H1 (cell line): ENCODE data around the gene FARP2. TPM values are rescaled to one million over a fixed set of nuclear protein-coding genes. Genes with fewer than 3 reads are reported as not detected.

ENCODE experiments used
- CTCF ChIA-PET: fragments of 300-600 bp; sonication (Branson Sonifier 250); formaldehyde crosslinking; loops from one replicate; lab custom pipeline; 2021; ENCODE audit not compliant: partially characterized antibody; lab: Charles Lee
- POLR2A ChIA-PET: fragments of 300-600 bp; sonication (Branson Sonifier 250); formaldehyde crosslinking; loops from one replicate; lab custom pipeline; 2021; ENCODE audit warnings: inconsistent platforms; ENCODE audit not compliant: partially characterized antibody; lab: Charles Lee
- DNase-seq, 2 experiments: peaks; one replicate each; pipeline versions ENCODE4 v3.0.0 to v3.0.0-alpha.2; 2010 to 2022; ENCODE audit warnings: low spot score in 2 of 2, low read depth in 1 of 2, mixed read lengths in 1 of 2
- FAIRE-seq: peaks from 2 replicates; lab custom pipeline; 2011; peaks lifted over from hg19 to GRCh38; lab: Jason Lieb, UNC
- H2AFZ ChIP-seq: 2 replicates; pipeline ENCODE4 v1.8.1; 2012; ENCODE audit warnings: low read length, inconsistent platforms
- H2AK5ac ChIP-seq: 2 replicates; pipeline ENCODE4 v1.6.1; 2013; ENCODE audit warnings: low read depth, low read length
- H2BK120ac ChIP-seq: replicated peaks from 2 replicates; pipeline ENCODE3; 2013; ENCODE audit warnings: low read depth, low read length, inconsistent platforms
- H2BK12ac ChIP-seq: 2 replicates; pipeline ENCODE4 v1.6.1; 2013; ENCODE audit warnings: low read depth, low read length
- H2BK15ac ChIP-seq: 2 replicates; pipeline ENCODE4 v1.6.1; 2013; ENCODE audit warnings: low read length
- H2BK20ac ChIP-seq: 2 replicates; pipeline ENCODE4 v1.6.1; 2013; ENCODE audit warnings: low read length
- H2BK5ac ChIP-seq: 2 replicates; pipeline ENCODE4 v1.6.1; 2013; ENCODE audit warnings: low read depth, low read length
- H3K14ac ChIP-seq: 2 replicates; pipeline ENCODE4 v1.6.1; 2013; ENCODE audit warnings: inconsistent platforms; ENCODE audit not compliant: insufficient read length
- H3K18ac ChIP-seq: 2 replicates; pipeline ENCODE4 v1.6.1; 2013; ENCODE audit warnings: low read length; ENCODE audit errors: extremely low read depth
- H3K23ac ChIP-seq: 2 replicates; pipeline ENCODE4 v1.6.1; 2013; ENCODE audit warnings: inconsistent platforms; ENCODE audit not compliant: insufficient read length
- H3K23me2 ChIP-seq: 2 replicates; pipeline ENCODE4 v1.6.1; 2013; ENCODE audit warnings: low read depth, low read length
- H3K27ac ChIP-seq: 2 replicates; pipeline ENCODE4 v1.6.1; 2011; ENCODE audit warnings: low read depth, low read length, inconsistent platforms
- H3K27me3 ChIP-seq, 4 experiments: replicated peaks in 1 of 4; 1 replicate in 1 of 4; 2 replicates in 3 of 4; pipeline versions ENCODE4 v1.6.1 to v1.8.1; 2011 to 2013; ENCODE audit warnings: low read length in 3 of 4, mild to moderate bottlenecking in 3 of 4, inconsistent platforms in 2 of 4, mixed read lengths in 2 of 4, moderate library complexity in 1 of 4; ENCODE audit not compliant: control insufficient read depth in 3 of 4, insufficient read depth in 3 of 4; ENCODE audit errors: extremely low read depth in 1 of 4
- H3K36me3 ChIP-seq, 4 experiments: 2 replicates each; pipeline versions ENCODE4 v1.6.1 to v1.8.1; 2011 to 2013; ENCODE audit warnings: mild to moderate bottlenecking in 4 of 4, low read length in 3 of 4, moderate library complexity in 2 of 4, control low read depth in 1 of 4, inconsistent platforms in 1 of 4; ENCODE audit not compliant: insufficient read depth in 4 of 4, control insufficient read depth in 2 of 4
- H3K4ac ChIP-seq: replicated peaks from 2 replicates; pipeline ENCODE3; 2013; ENCODE audit warnings: low read length, low read depth, mixed read lengths, inconsistent platforms; ENCODE audit not compliant: insufficient read length
- H3K4me1 ChIP-seq, 4 experiments: replicated peaks in 1 of 4; 1 replicate in 1 of 4; 2 replicates in 3 of 4; pipeline versions ENCODE4 v1.6.1 to v1.8.1; 2011 to 2013; ENCODE audit warnings: low read length in 3 of 4, inconsistent platforms in 2 of 4, mixed read lengths in 1 of 4; ENCODE audit not compliant: insufficient read depth in 4 of 4, control insufficient read depth in 3 of 4
- H3K4me2 ChIP-seq, 2 experiments: 2 replicates each; pipeline versions ENCODE4 v1.6.1 to v1.8.1; 2011 to 2013; ENCODE audit warnings: low read depth in 2 of 2, low read length in 2 of 2, control low read depth in 1 of 2, inconsistent platforms in 1 of 2, mild to moderate bottlenecking in 1 of 2; ENCODE audit not compliant: insufficient read depth in 1 of 2
- H3K4me3 ChIP-seq, 4 experiments: fragments of 200-600, 300-600 bp in 1 of 4; sonication (generic), shearing (Covaris generic), sonication (Bioruptor Twin) in 1 of 4; 2 replicates each; pipeline versions ENCODE4 v1.5.1 to v1.8.1; 2011 to 2016; ENCODE audit warnings: low read length in 4 of 4, low read depth in 3 of 4, control low read depth in 2 of 4, inconsistent platforms in 2 of 4, mild to moderate bottlenecking in 2 of 4, mixed read lengths in 1 of 4, moderate library complexity in 1 of 4; ENCODE audit not compliant: insufficient read depth in 2 of 4; ENCODE audit errors: extremely low read depth in 1 of 4
- H3K56ac ChIP-seq: replicated peaks from 2 replicates; pipeline ENCODE3; 2013; ENCODE audit warnings: low read depth, mild to moderate bottlenecking, mixed read lengths, low read length, inconsistent platforms; ENCODE audit not compliant: insufficient read length
- H3K79me1 ChIP-seq: 2 replicates; pipeline ENCODE4 v1.6.1; 2013; ENCODE audit warnings: low read depth, low read length, control low read depth
- H3K79me2 ChIP-seq, 2 experiments: 2 replicates each; pipeline versions ENCODE4 v1.6.1 to v1.8.1; 2012 to 2013; ENCODE audit warnings: low read length in 2 of 2, mild to moderate bottlenecking in 2 of 2, inconsistent platforms in 1 of 2; ENCODE audit not compliant: insufficient read depth in 2 of 2, control insufficient read depth in 1 of 2
- H3K9ac ChIP-seq, 4 experiments: replicated peaks in 1 of 4; 1 replicate in 1 of 4; 2 replicates in 3 of 4; pipeline versions ENCODE4 v1.6.1 to v1.8.1; 2011 to 2013; ENCODE audit warnings: low read depth in 3 of 4, low read length in 3 of 4, control low read depth in 2 of 4, mild to moderate bottlenecking in 2 of 4, moderate library complexity in 2 of 4, inconsistent platforms in 1 of 4; ENCODE audit errors: extremely low read depth in 1 of 4
- H3K9me3 ChIP-seq, 2 experiments: 2 replicates each; pipeline versions ENCODE4 v1.6.1 to v1.8.1; 2012 to 2013; ENCODE audit warnings: mild to moderate bottlenecking in 2 of 2, moderate library complexity in 2 of 2, control low read depth in 1 of 2, inconsistent platforms in 1 of 2, low read depth in 1 of 2, low read length in 1 of 2, mixed read lengths in 1 of 2; ENCODE audit not compliant: insufficient read depth in 2 of 2
- H4K20me1 ChIP-seq, 2 experiments: replicated peaks in 1 of 2; 2 replicates each; pipeline versions ENCODE3 to v1.8.1; 2011 to 2013; ENCODE audit warnings: inconsistent platforms in 2 of 2, low read length in 2 of 2, mild to moderate bottlenecking in 1 of 2; ENCODE audit not compliant: insufficient read depth in 2 of 2, control insufficient read depth in 1 of 2
- H4K5ac ChIP-seq: 2 replicates; pipeline ENCODE4 v1.6.1; 2013; ENCODE audit warnings: low read length, low read depth, mixed read lengths, inconsistent platforms; ENCODE audit not compliant: insufficient read length
- H4K8ac ChIP-seq: 2 replicates; pipeline ENCODE4 v1.8.0; 2013; ENCODE audit warnings: mild to moderate bottlenecking, moderate library complexity, low read length, inconsistent platforms; ENCODE audit not compliant: insufficient read depth; ENCODE audit errors: extremely low read depth
- H4K91ac ChIP-seq: replicated peaks from 2 replicates; pipeline ENCODE3; 2013; ENCODE audit warnings: low read length, mixed read lengths, inconsistent platforms; ENCODE audit not compliant: insufficient read length
- EZH2 ChIP-seq: fragments of 200-600 bp; sonication (generic); IDR thresholded peaks from 2 replicates; pipeline ENCODE4 v1.7.1; 2012; ENCODE audit warnings: low read depth, mild to moderate bottlenecking, moderate library complexity, low read length, inconsistent platforms; ENCODE audit not compliant: severe bottlenecking
- FOSL1 ChIP-seq: IDR thresholded peaks from 2 replicates; pipeline ENCODE4 v1.6.1; 2011; ENCODE audit warnings: mild to moderate bottlenecking, low read depth, low read length, moderate library complexity; ENCODE audit not compliant: insufficient read depth
- HDAC2 ChIP-seq, 2 experiments: fragments of 300-600 bp in 1 of 2; sonication (generic) in 1 of 2; IDR thresholded peaks; 2 replicates each; pipeline ENCODE4 v1.6.1; 2011 to 2012; ENCODE audit warnings: low read depth in 2 of 2, low read length in 2 of 2, mild to moderate bottlenecking in 2 of 2, moderate library complexity in 2 of 2, borderline replicate concordance in 1 of 2, inconsistent platforms in 1 of 2
- KDM1A ChIP-seq: fragments of 200-600, 300-600 bp; sonication (generic); IDR thresholded peaks from 2 replicates; pipeline ENCODE4 v1.7.1; 2016; ENCODE audit warnings: mild to moderate bottlenecking, low read length, borderline replicate concordance
- NRF1 ChIP-seq: IDR thresholded peaks from 2 replicates; pipeline ENCODE4 v1.6.1; 2011; ENCODE audit warnings: mild to moderate bottlenecking, low read depth, low read length, improper control_type of control experiment
- SAP30 ChIP-seq: fragments of 300-600 bp; sonication (generic); IDR thresholded peaks from 2 replicates; pipeline ENCODE4 v1.7.1; 2012; ENCODE audit warnings: low read length, moderate library complexity, mild to moderate bottlenecking, inconsistent platforms; ENCODE audit not compliant: insufficient read depth, insufficient replicate concordance
- SIRT6 ChIP-seq: IDR thresholded peaks from one replicate; pipeline ENCODE4 v1.7.1; 2012; ENCODE audit warnings: low read length, inconsistent platforms
- TCF12 ChIP-seq: IDR thresholded peaks from 2 replicates; pipeline ENCODE4 v1.6.1; 2011; ENCODE audit warnings: low read depth, mild to moderate bottlenecking, low read length
- WGBS, 2 experiments: shearing (Covaris generic) in 1 of 2; methylation state at CpG; one replicate each; pipeline versions ENCODE4 v1.1.6 to v1.1.7; 2013 to 2015; ENCODE audit warnings: low lambda C conversion rate in 2 of 2, mixed read lengths in 2 of 2, inconsistent platforms in 1 of 2, low coverage in 1 of 2, missing lambda C conversion rate in 1 of 2; ENCODE audit not compliant: insufficient replicate concordance in 2 of 2, insufficient coverage in 1 of 2, insufficient read length in 1 of 2; ENCODE audit errors: extremely low coverage in 1 of 2, missing lambda C conversion rate in 1 of 2; 5-methylcytosine and 5-hydroxymethylcytosine counted together
- polyA plus RNA-seq, 7 experiments: library from polyadenylated mRNA; depleted of rRNA in 3 of 7; stranded (reverse) in 5 of 7; unstranded in 2 of 7; fragments of >200 nt in 5 of 7; fragments of 200-250 nt in 2 of 7; gene quantifications; 1 replicate in 5 of 7; 2 replicates in 1 of 7; 4 replicates in 1 of 7; pipeline versions ENCODE4 v1.2.1 to v1.2.3, GENCODE V29; 2011 to 2013; ENCODE audit warnings: missing spikeins in 2 of 7, mixed read lengths in 2 of 7
- total RNA-seq: library from RNA; stranded (reverse); fragmentation: NEBNext Ultra II Directional; extraction: Animal tissue kit (Norgen Biotek cat#: 25700); gene quantifications from 2 replicates; pipeline ENCODE4 v1.2.1, GENCODE V29; 2021

Gene FARP2
- total and polyA plus RNA-seq, 2 of the 8 experiments (the other 6 are each of a cell fraction or from before 2014, with no cell fraction given): 12.4 to 33.4 TPM

GRCh38 chr2:241381872-241382271 lies 25.8 kb downstream of the FARP2 start:
- Histone ChIP-seq H3K4ac (no peak overlapping the region), H2BK15ac (no peak overlapping the region), H4K91ac (no peak overlapping the region), H3K4me1 (no peaks in the 10 kb centered on the region), H2BK120ac (no peak overlapping the region), H3K79me1 (peaks cover 4% of the 10 kb centered on the region; the same call in 1 of the 2 replicates), H4K8ac (no peak overlapping the region), H3K36me3 (no peaks in the 10 kb centered on the region; a peak in 1 of 8 replicates), H3K9ac (no peak overlapping the region), H3K23ac (no peak overlapping the region), H3K14ac (no peak overlapping the region), H3K27ac (no peak overlapping the region), H2BK20ac (no peak overlapping the region), H2AK5ac (no peak overlapping the region), H4K5ac (no peak overlapping the region), H3K79me2 (no peaks in the 10 kb centered on the region), H3K4me3 (no peak overlapping the region), H3K4me2 (no peak overlapping the region), H3K23me2 (no peaks in the 10 kb centered on the region), H4K20me1 (peaks cover 0 to 2% of the 10 kb centered on the region in 2 experiments), H2BK12ac (no peak overlapping the region), H3K27me3 (0 out of 7 replicates have a peak, but pooled peaks cover 0 to 2% (median 0%) of the 10 kb centered on the region in 4 experiments), H3K9me3 (no peaks in the 10 kb centered on the region), H2BK5ac (no peak overlapping the region), H3K56ac (no peak overlapping the region), H2AFZ (no peak overlapping the region), H3K18ac (no peak overlapping the region)
- TF ChIP-seq FOSL1: no peak
- TF ChIP-seq NRF1: no peak
- TF ChIP-seq TCF12: no peak
- no peak for TF ChIP-seq EZH2
- no peak for TF ChIP-seq KDM1A
- TF ChIP-seq SAP30: no peak
- no peak for TF ChIP-seq SIRT6
- TF ChIP-seq HDAC2 (IDR thresholded peaks at IDR 0.05; ENCODE audit: borderline replicate concordance in 1 of 2, low read depth in 2 of 2, low read length in 2 of 2): no peak
- DNase-seq (no peak), FAIRE-seq (no peak)
- POLR2A ChIA-PET: interaction anchor here (0.8 kb wide), 1 partner anchor 23 kb away, joined by 3 read pairs; no protein-coding TSS in a partner anchor
- 77% methylated on average over 4 of the region's 4 CpGs; no CpG with 5 or more reads in 1 of the 2 experiments for WGBS, 2 experiments
- CTCF ChIA-PET: interaction anchor here (0.6 to 1.2 kb wide), 4 partner anchors 9 to 289 kb away, joined by 3 read pairs; no protein-coding TSS in a partner anchor
